Fibroblast of lung (primary cell): ENCODE results near the gene RAP1GAP2.

Source experiments
- EZH2 ChIP-seq: IDR thresholded peaks from 2 replicates; pipeline ENCODE4 v1.5.1; 2012; ENCODE audit warnings: low read length, control low read depth, mild to moderate bottlenecking; ENCODE audit errors: missing control alignments
- TF ChIP-seq, protein P1 (sequence below), 2 donors: IDR thresholded peaks in 1 of 2; conservative IDR thresholded peaks in 1 of 2; 1 replicate in 1 of 2; 2 replicates in 1 of 2; pipeline ENCODE4 v1.5.1; 2011 to 2012; ENCODE audit warnings: low read length in 2 of 2, control low read depth in 1 of 2, inconsistent platforms in 1 of 2, low read depth in 1 of 2, mild to moderate bottlenecking in 1 of 2

DNA sequence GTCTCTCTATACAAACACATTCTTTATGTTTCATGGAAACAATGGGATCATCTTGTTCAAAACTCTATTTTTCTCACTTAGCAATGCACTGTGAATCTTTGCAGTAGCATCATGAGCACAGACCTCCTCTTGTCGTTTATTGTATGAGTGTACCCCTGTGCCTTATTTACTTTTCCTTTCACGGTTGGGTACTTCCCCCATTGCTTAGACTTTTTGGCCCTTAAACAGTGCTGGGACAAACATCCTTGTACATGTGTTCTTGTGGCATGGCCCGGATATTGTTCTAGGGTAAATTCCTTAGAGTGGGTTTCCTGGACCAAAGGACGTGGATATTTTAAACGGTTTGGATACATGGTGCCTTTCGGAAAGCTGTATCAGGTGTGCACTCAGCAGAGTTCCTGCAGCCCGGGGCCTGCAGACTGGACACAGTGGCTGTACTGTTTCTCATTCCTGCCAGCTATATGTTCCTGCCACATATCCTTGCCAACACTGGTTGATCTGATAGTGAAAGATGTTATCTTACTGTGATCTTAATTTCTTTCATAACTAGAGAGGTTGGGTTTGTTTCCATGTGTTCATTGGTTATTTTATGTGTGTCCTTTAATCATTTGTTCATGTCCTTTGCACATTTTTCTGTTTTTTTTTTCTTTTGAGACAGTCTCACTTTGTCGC lies 156.1 kb downstream of the RAP1GAP2 start:
- TF ChIP-seq, protein P1, sequence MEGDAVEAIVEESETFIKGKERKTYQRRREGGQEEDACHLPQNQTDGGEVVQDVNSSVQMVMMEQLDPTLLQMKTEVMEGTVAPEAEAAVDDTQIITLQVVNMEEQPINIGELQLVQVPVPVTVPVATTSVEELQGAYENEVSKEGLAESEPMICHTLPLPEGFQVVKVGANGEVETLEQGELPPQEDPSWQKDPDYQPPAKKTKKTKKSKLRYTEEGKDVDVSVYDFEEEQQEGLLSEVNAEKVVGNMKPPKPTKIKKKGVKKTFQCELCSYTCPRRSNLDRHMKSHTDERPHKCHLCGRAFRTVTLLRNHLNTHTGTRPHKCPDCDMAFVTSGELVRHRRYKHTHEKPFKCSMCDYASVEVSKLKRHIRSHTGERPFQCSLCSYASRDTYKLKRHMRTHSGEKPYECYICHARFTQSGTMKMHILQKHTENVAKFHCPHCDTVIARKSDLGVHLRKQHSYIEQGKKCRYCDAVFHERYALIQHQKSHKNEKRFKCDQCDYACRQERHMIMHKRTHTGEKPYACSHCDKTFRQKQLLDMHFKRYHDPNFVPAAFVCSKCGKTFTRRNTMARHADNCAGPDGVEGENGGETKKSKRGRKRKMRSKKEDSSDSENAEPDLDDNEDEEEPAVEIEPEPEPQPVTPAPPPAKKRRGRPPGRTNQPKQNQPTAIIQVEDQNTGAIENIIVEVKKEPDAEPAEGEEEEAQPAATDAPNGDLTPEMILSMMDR (conservative IDR thresholded peaks at IDR 0.05 in 1 of 2, IDR thresholded peaks at IDR 0.05 in 1 of 2; ENCODE audit: low read depth in 1 of 2, low read length in 2 of 2): no peak
- no peak for TF ChIP-seq EZH2
